K562 (cell line): ENCODE results near the gene HES3.

Source experiments
- BMI1 ChIP-seq: fragments of 150-350 bp; IDR thresholded peaks from 2 replicates; pipeline ENCODE4 v1.6.1; 2014; ENCODE audit warnings: low read length
- EZH2 ChIP-seq: IDR thresholded peaks from 2 replicates; pipeline ENCODE4 v1.6.1; 2012; ENCODE audit warnings: low read depth, mild to moderate bottlenecking, inconsistent platforms, low read length, borderline replicate concordance
- KHSRP ChIP-seq: fragments of 450-650 bp; IDR thresholded peaks from 2 replicates; pipeline ENCODE4 v1.6.1; 2017
- POLR2AphosphoS2 ChIP-seq: IDR thresholded peaks from 2 replicates; pipeline ENCODE4 v1.6.1; 2012; ENCODE audit warnings: low read length, improper control_type of control experiment
- POLR2AphosphoS5 ChIP-seq: IDR thresholded peaks from 2 replicates; pipeline ENCODE4 v1.6.1; 2011; ENCODE audit warnings: mild to moderate bottlenecking, low read depth, low read length, moderate library complexity; ENCODE audit not compliant: control insufficient read depth, insufficient read depth
- SIN3A ChIP-seq, 2 experiments: fragments of 150-350 bp in 1 of 2; IDR thresholded peaks; 2 replicates each; pipeline ENCODE4 v1.6.1; 2011 to 2016; ENCODE audit warnings: borderline replicate concordance in 2 of 2, low read depth in 2 of 2, low read length in 2 of 2, mild to moderate bottlenecking in 2 of 2, moderate library complexity in 2 of 2; ENCODE audit not compliant: control insufficient read depth in 1 of 2
- WHSC1 ChIP-seq: IDR thresholded peaks from one replicate; pipeline ENCODE4 v1.6.1; 2012; ENCODE audit warnings: low read length, control low read depth, inconsistent platforms
- ZFPM2 ChIP-seq: fragments of 250-450 bp; sonication (Bioruptor Pico); IDR thresholded peaks from 2 replicates; pipeline ENCODE4 v1.5.1; 2022; ENCODE audit warnings: mild to moderate bottlenecking
- ZNF384 ChIP-seq: IDR thresholded peaks from 2 replicates; pipeline ENCODE4 v1.6.1; 2012; ENCODE audit warnings: low read depth, low read length, improper control_type of control experiment
- TF ChIP-seq, protein P1 (sequence below), 2 experiments: fragments of 250-450 bp in 1 of 2; fragments of 450-650 bp in 1 of 2; sonication (Bioruptor Pico) in 1 of 2; IDR thresholded peaks; 2 replicates each; pipeline versions ENCODE4 v1.6.1 to v1.8.0; 2016 to 2021; ENCODE audit warnings: mild to moderate bottlenecking in 2 of 2, moderate library complexity in 2 of 2, missing compliant biosample characterization in 1 of 2, missing genetic modification characterization in 1 of 2

DNA sequence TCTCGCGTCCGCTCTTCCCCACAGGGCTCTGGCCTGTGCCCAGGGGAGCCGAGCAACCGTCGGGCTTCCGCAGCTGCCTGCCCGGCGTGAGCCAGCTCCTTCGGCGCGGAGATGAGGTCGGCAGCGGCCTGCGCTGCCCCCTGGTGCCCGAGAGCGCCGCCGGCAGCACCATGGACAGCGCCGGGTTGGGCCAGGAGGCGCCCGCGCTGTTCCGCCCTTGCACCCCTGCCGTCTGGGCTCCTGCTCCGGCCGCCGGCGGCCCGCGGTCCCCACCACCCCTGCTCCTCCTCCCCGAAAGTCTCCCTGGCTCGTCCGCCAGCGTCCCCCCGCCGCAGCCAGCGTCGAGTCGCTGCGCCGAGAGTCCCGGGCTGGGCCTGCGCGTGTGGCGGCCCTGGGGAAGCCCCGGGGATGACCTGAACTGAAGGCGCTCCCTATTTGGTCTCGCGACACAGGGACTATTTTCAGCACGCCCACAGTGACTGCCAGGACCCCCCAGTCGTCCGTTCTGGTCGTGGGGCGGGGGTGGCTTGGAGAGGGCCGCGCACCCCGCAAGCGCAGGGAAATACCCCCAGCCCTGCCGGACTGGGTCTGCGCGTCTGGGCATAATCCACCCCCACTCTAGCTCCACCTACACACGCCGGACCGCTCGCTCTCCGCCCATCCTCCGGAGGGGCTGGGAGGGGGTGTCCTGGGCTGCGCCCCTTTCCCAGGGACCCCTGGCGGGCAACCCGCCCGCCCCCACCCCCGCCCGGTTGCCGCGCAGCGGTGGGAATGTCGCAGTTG is 1.3 kb downstream of the HES3 start:
- no peak for TF ChIP-seq POLR2AphosphoS2
- TF ChIP-seq WHSC1, result no peak
- peak; percentile 93 to 98; a peak in 3 of 4 replicates for TF ChIP-seq SIN3A (IDR thresholded peaks at IDR 0.05; ENCODE audit: borderline replicate concordance in 2 of 2, control insufficient read depth in 1 of 2, low read depth in 2 of 2, low read length in 2 of 2)
- no peak for TF ChIP-seq BMI1
- no peak for TF ChIP-seq KHSRP
- TF ChIP-seq, protein P1, sequence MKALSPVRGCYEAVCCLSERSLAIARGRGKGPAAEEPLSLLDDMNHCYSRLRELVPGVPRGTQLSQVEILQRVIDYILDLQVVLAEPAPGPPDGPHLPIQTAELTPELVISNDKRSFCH (CRISPR knock-in tag; IDR thresholded peaks at IDR 0.05), result no peak
- TF ChIP-seq, protein P1 (tag; IDR thresholded peaks at IDR 0.05), result peak; percentile 64; the same call in 1 of the 2 replicates
- peak; percentile 34; the same call in 1 of the 2 replicates for TF ChIP-seq ZNF384
- TF ChIP-seq ZFPM2 (CRISPR knock-in tag), result no peak
- TF ChIP-seq POLR2AphosphoS5, result no peak
- no peak for TF ChIP-seq EZH2
